Effector memory CD8-positive, alpha-beta T cell (primary cell): Measurements from ENCODE around the gene GATA1.
"Not testable (repeated sequence)": the region's sequence is repeated elsewhere in the genome, so short reads cannot be mapped to it uniquely, and the experiment has no call there.

ENCODE experiments used
- ATAC-seq: fragments of 150-1000 bp; cut with Tn5 transposase; replicated peaks from 2 replicates; pipeline ENCODE4 v1.10.0; 2021; ENCODE audit warnings: mild to moderate bottlenecking, moderate library complexity
- DNase-seq, 3 experiments: peaks; one replicate each; pipeline ENCODE4 v3.0.0; 2021
- H3K27ac Mint-ChIP-seq, 2 donors: one replicate each; pipeline ENCODE4 v1.8.0; 2022; ENCODE audit warnings: mild to moderate bottlenecking in 2 of 2, mixed read lengths in 2 of 2, moderate library complexity in 2 of 2
- H3K27me3 Mint-ChIP-seq, 2 donors: one replicate each; pipeline ENCODE4 v1.8.0; 2022; ENCODE audit warnings: mixed read lengths in 2 of 2
- H3K36me3 Mint-ChIP-seq: one replicate; pipeline ENCODE4 v1.8.0; 2022; ENCODE audit warnings: mild to moderate bottlenecking, moderate library complexity, mixed read lengths; ENCODE audit not compliant: insufficient read depth
- H3K4me1 Mint-ChIP-seq, 2 donors: one replicate each; pipeline ENCODE4 v1.8.0; 2022; ENCODE audit warnings: low read depth in 2 of 2, mixed read lengths in 2 of 2
- H3K4me3 Mint-ChIP-seq, 2 donors: one replicate each; pipeline ENCODE4 v1.8.0; 2022; ENCODE audit warnings: mild to moderate bottlenecking in 2 of 2, mixed read lengths in 2 of 2, moderate library complexity in 2 of 2
- H3K9me3 Mint-ChIP-seq, 2 donors: one replicate each; pipeline ENCODE4 v1.8.0; 2022; ENCODE audit warnings: mixed read lengths in 2 of 2

Gene GATA1

GRCh38 chrX:48802905-48803200 lies 16.5 kb downstream of the GATA1 start:
- peak overlapping the region; percentile 93 to 95 for H3K4me3 Mint-ChIP-seq
- H3K27me3 Mint-ChIP-seq, result no peaks in the 10 kb centered on the region
- no peak for DNase-seq
- H3K4me1 Mint-ChIP-seq, result peaks cover 9 to 16% of the 10 kb centered on the region in 2 donors
- peak overlapping the region; percentile 46 to 96 for H3K27ac Mint-ChIP-seq
- H3K36me3 Mint-ChIP-seq, result peaks cover 23% of the 10 kb centered on the region
- H3K9me3 Mint-ChIP-seq, result no peaks in the 10 kb centered on the region
- no peak for ATAC-seq

DNA sequence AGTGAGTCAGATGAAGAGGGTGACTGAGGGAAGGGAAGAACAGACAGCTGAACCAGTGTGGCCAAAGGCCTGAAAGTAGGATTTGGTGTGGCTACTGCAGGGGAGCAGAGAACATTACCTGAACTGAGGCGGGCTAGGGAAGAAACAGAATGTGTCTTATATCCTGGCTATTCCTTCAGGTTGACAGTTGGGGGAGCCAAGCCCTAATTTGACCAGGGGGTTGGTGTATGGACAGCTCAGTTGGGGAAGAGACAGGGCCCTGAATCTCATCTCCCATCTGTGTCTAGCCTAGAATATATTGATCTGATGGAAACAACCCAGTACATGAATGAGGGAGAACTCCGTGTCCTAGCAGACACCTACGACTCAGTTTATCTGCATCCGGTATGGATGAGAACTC lies 19.7 kb downstream of the GATA1 start:
- no peaks in the 10 kb centered on the region for H3K9me3 Mint-ChIP-seq
- H3K36me3 Mint-ChIP-seq, result peaks cover 23% of the 10 kb centered on the region
- H3K4me3 Mint-ChIP-seq, result no peak overlapping the region
- H3K27me3 Mint-ChIP-seq, result no peaks in the 10 kb centered on the region
- ATAC-seq (no peak), DNase-seq (no peak)
- H3K4me1 Mint-ChIP-seq, result peaks cover 4 to 10% of the 10 kb centered on the region in 2 donors
- peak overlapping the region in 1 of 2 donors; percentile 44 for H3K27ac Mint-ChIP-seq

- no peak overlapping the region for H3K4me3 Mint-ChIP-seq
- DNase-seq (no peak), ATAC-seq (no peak)
- H3K4me1 Mint-ChIP-seq, result no peaks in the 10 kb centered on the region
- no peaks in the 10 kb centered on the region for H3K9me3 Mint-ChIP-seq
- no peaks in the 10 kb centered on the region for H3K27me3 Mint-ChIP-seq
- H3K27ac Mint-ChIP-seq, result no peak overlapping the region
- H3K36me3 Mint-ChIP-seq, result peaks cover 15% of the 10 kb centered on the region
These were observed 27.3 kb downstream of the GATA1 start for GRCh38 chrX:48813644-48814043.

DNA sequence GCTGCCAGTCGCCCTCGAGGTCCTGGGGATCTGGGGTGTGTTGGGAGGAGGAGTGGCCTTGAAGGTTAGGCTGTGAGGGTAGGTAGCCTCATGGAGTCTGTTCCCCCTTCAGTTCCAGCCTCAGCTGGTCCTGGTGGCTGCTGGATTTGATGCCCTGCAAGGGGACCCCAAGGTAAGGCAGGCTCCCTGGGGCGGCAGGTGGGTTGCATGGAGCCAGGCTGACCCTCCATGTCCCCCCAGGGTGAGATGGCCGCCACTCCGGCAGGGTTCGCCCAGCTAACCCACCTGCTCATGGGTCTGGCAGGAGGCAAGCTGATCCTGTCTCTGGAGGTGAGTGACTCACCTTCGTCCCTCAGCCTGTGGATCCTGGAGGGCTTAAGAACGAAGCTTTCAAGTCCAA lies 28.3 kb downstream of the GATA1 start:
- no peaks in the 10 kb centered on the region for H3K4me1 Mint-ChIP-seq
- ATAC-seq (no peak), DNase-seq (no peak)
- no peak overlapping the region for H3K27ac Mint-ChIP-seq
- no peak overlapping the region for H3K4me3 Mint-ChIP-seq
- no peaks in the 10 kb centered on the region for H3K9me3 Mint-ChIP-seq
- no peaks in the 10 kb centered on the region for H3K27me3 Mint-ChIP-seq
- H3K36me3 Mint-ChIP-seq, result peaks cover 20% of the 10 kb centered on the region

- peaks cover 20% of the 10 kb centered on the region for H3K36me3 Mint-ChIP-seq
- no peak for ATAC-seq
These were observed 28.9 kb downstream of the GATA1 start for GRCh38 chrX:48815266-48815665.

GRCh38 chrX:48816014-48816810 lies 29.8 kb downstream of the GATA1 start:
- peaks cover 17% of the 10 kb centered on the region for H3K36me3 Mint-ChIP-seq
- no peaks in the 10 kb centered on the region for H3K27me3 Mint-ChIP-seq
- H3K4me1 Mint-ChIP-seq, result no peaks in the 10 kb centered on the region
- H3K4me3 Mint-ChIP-seq, result no peak overlapping the region
- DNase-seq, result no peak
- no peak for ATAC-seq
- no peak overlapping the region for H3K27ac Mint-ChIP-seq
- no peaks in the 10 kb centered on the region for H3K9me3 Mint-ChIP-seq

More at GRCh38 chrX:48815266-48815665, 28.9 kb downstream of the GATA1 start:
- Mint-ChIP-seq H3K9me3 (no peaks in the 10 kb centered on the region), H3K4me3 (no peak overlapping the region), H3K27ac (no peak overlapping the region), H3K27me3 (no peaks in the 10 kb centered on the region), H3K4me1 (no peaks in the 10 kb centered on the region)
- DNase-seq, result no peak

- ATAC-seq, result no peak
- no peaks in the 10 kb centered on the region for H3K4me1 Mint-ChIP-seq
- no peak overlapping the region for H3K4me3 Mint-ChIP-seq
- H3K36me3 Mint-ChIP-seq, result peaks cover 14% of the 10 kb centered on the region
- no peak overlapping the region for H3K27ac Mint-ChIP-seq
- no peak for DNase-seq
- no peaks in the 10 kb centered on the region for H3K9me3 Mint-ChIP-seq
- H3K27me3 Mint-ChIP-seq, result no peaks in the 10 kb centered on the region
These were observed 31.7 kb downstream of the GATA1 start for GRCh38 chrX:48818098-48818497.

- Mint-ChIP-seq H3K36me3 (peaks cover 10% of the 10 kb centered on the region), H3K27me3 (no peaks in the 10 kb centered on the region), H3K27ac (no peak overlapping the region), H3K4me1 (no peaks in the 10 kb centered on the region), H3K4me3 (no peak overlapping the region), H3K9me3 (no peaks in the 10 kb centered on the region)
- DNase-seq (no peak), ATAC-seq (no peak)
These were observed 32.5 kb downstream of the GATA1 start for GRCh38 chrX:48818866-48819265.

DNA sequence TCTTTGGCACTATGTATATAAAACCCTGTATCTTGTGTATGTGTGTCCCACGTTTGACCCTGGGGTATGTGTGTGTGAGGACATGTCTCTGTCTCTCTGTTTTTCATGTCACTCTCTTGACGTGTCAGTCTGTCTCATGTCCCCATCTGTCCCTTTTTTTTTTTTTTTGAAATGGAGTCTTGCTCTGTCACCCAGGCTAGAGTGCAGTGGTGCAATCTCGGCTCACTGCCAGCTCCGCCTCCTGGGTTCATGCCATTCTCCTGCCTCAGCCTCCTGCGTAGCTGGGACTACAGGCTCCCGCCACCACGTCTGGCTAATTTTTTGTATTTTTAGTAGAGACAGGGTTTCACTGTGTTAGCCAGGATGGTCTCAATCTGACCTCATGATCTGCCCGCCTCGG lies 33.0 kb downstream of the GATA1 start:
- not testable (repeated sequence) for H3K27me3 Mint-ChIP-seq, H3K9me3 Mint-ChIP-seq, H3K4me3 Mint-ChIP-seq, ATAC-seq, H3K4me1 Mint-ChIP-seq, DNase-seq, H3K27ac Mint-ChIP-seq
- H3K36me3 Mint-ChIP-seq, result peaks cover 10% of the 10 kb centered on the region

DNA sequence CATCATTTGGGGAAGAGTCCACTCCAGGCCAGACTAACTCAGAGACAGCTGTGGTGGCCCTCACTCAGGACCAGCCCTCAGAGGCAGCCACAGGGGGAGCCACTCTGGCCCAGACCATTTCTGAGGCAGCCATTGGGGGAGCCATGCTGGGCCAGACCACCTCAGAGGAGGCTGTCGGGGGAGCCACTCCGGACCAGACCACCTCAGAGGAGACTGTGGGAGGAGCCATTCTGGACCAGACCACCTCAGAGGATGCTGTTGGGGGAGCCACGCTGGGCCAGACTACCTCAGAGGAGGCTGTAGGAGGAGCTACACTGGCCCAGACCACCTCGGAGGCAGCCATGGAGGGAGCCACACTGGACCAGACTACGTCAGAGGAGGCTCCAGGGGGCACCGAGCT lies 36.7 kb downstream of the GATA1 start:
- Mint-ChIP-seq H3K36me3 (peaks cover 16% of the 10 kb centered on the region), H3K4me1 (peaks cover 0 to 4% of the 10 kb centered on the region in 2 donors), H3K9me3 (no peaks in the 10 kb centered on the region), H3K27me3 (peaks cover 6 to 10% of the 10 kb centered on the region in 2 donors), H3K27ac (no peak overlapping the region), H3K4me3 (no peak overlapping the region)
- ATAC-seq (no peak), DNase-seq (no peak)

DNA sequence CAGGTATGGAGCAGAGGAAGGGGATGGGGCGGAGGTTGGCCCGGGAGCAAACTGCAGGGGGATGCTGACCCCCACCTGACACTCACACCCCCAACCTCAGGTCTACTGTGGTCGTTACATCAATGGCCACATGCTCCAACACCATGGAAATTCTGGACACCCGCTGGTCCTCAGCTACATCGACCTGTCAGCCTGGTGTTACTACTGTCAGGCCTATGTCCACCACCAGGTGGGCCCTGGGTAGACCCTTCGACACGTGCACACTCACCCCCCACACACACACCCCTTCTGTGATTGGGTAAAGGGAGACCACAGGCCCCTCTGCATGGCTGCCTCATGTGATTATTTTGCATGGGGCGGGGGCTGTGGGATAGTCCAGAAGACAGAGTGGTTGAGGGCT lies 37.7 kb downstream of the GATA1 start:
- Mint-ChIP-seq H3K27me3 (peaks cover 6 to 19% of the 10 kb centered on the region in 2 donors), H3K36me3 (peaks cover 13% of the 10 kb centered on the region), H3K4me1 (peaks cover 0 to 4% of the 10 kb centered on the region in 2 donors), H3K9me3 (no peaks in the 10 kb centered on the region), H3K27ac (no peak overlapping the region), H3K4me3 (no peak overlapping the region)
- DNase-seq (no peak), ATAC-seq (no peak)

DNA sequence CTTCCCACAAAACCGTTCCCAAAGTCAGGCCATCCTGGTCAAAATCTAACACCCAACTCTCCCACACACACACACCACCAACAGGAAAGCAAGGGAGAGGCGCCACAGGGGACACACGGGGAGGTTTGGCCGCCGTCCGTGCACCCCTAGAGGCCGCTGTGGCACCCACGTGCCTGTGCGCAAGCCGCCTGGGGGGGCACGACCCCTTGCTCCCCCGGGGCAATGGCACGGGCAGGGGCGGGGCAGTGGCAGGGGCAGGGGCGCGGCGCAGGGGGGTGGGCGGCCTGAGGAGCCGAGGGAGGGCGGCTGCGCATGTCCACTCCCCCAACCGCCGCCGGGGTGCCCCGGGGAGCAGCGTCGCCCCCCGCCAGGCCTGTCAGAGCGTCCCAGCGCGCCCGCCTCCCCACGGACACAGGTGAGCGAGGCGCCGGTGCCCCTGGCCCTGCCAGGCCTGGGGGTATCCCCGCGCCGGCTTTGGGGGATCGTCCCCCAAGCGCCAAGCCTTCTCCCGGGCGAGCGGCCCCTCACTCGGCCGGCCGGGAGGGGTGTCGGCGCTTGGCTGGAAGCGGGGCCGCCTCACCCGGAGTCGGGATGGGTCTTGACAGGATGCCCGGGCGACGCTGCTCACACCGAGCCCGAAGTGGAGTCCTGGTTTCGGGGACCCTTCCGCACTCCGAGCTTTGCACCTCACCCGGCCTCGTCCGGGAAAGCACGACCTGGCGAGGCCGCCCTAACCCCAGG lies 39.9 kb downstream of the GATA1 start, which contains the start of gene ERAS:
Gene ERAS, plus strand, starts transcription at position 379 of the 741 bp plus-strand sequence. CDS start 2,611 bp downstream, outside the sequence.
- Mint-ChIP-seq H3K36me3 (peaks cover 7% of the 10 kb centered on the region), H3K27ac (peak within 1 kb of the TSS in 1 of 2 donors; percentile 75), H3K4me3 (peak within 1 kb of the TSS; percentile 66 to 81), H3K4me1 (peaks cover 0 to 4% of the 10 kb centered on the region in 2 donors), H3K27me3 (peaks cover 12 to 40% of the 10 kb centered on the region in 2 donors), H3K9me3 (no peaks in the 10 kb centered on the region)
- DNase-seq, result peak in 1 of 3 experiments; percentile 2
- peak; percentile 61 for ATAC-seq

DNA sequence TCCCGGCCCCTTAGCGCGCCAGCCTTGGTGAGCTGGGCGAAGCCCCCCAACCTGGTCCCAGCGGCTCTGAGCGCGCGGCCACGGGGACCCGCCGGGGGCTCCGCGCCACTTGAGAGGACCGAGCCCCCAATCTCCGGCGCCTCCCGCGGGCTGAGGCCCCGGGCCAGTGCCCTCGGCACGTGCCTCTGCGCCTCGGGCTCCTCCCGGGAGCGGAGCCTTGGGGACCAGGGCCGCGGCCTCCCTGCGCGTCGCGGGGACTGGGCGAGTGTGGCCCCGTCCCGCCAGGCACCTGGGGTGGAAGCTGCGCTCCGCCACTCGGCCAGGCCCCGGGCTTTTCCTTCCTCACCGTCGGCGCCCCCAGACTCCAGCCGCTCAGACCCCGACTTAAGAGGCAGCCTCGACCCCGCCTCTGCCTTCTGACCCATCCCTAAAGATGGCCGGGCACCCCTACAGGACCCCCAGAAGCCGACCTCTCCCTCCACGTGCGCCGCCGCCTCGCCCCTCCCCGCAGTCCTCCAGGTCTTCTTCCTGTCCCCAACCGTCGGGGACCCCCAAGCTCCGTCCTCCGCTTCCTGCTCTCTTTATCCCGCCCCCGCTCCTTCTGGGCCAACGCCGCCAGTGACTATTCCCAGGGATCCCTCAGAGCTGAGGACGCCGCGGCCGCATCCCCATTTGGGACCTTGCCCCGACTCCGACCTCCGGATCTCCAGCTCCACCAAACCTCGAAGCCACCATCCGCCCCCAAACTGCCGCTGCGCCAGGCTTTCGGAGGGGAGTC lies 40.7 kb downstream of the GATA1 start:
- Mint-ChIP-seq H3K4me3 (peak overlapping the region; percentile 66 to 81), H3K4me1 (peaks cover 0 to 4% of the 10 kb centered on the region in 2 donors), H3K9me3 (no peaks in the 10 kb centered on the region), H3K36me3 (peaks cover 6% of the 10 kb centered on the region), H3K27ac (peak overlapping the region in 1 of 2 donors; percentile 75), H3K27me3 (peaks cover 12 to 40% of the 10 kb centered on the region in 2 donors)
- no peak for DNase-seq
- peak; percentile 10 for ATAC-seq
